Measurements from ENCODE around the gene KRT28.

KRT28 gene

GRCh38 chr17:40799859-40800258, at the start of gene KRT28:
Gene KRT28, minus strand, starts transcription at chr17:40799959. Its CDS starts 66 bp downstream, at chr17:40799893.
- DNase-seq (ENCODE audit: low read depth) = no peak

- no peak for DNase-seq (ENCODE audit: low read depth)
These were observed 49.0 kb upstream of the KRT28 start for GRCh38 chr17:40848583-40849235.

- no peak for DNase-seq (ENCODE audit: low read depth)
These were observed 46.9 kb upstream of the KRT28 start for GRCh38 chr17:40846515-40847144.

- no peak for DNase-seq (ENCODE audit: low read depth)
These were observed 44.9 kb upstream of the KRT28 start for GRCh38 chr17:40844671-40845107.

- DNase-seq (ENCODE audit: low read depth) = no peak
These were observed 43.5 kb upstream of the KRT28 start for GRCh38 chr17:40843242-40843641.

- no peak for DNase-seq (ENCODE audit: low read depth)
These were observed 41.5 kb upstream of the KRT28 start for GRCh38 chr17:40841246-40841645.

GRCh38 chr17:40839194-40839593, 39.4 kb upstream of the KRT28 start:
- no peak for DNase-seq (ENCODE audit: low read depth)

- DNase-seq (ENCODE audit: low read depth) = no peak
These were observed 36.3 kb upstream of the KRT28 start for GRCh38 chr17:40836020-40836419.

- no peak for DNase-seq (ENCODE audit: low read depth)
These were observed 34.1 kb upstream of the KRT28 start for GRCh38 chr17:40833882-40834281.

- no peak for DNase-seq (ENCODE audit: low read depth)
These were observed 33.1 kb upstream of the KRT28 start for GRCh38 chr17:40832840-40833239.

GRCh38 chr17:40830085-40830776, 30.5 kb upstream of the KRT28 start:
- no peak for DNase-seq (ENCODE audit: low read depth)

- no peak for DNase-seq (ENCODE audit: low read depth)
These were observed 28.8 kb upstream of the KRT28 start for GRCh38 chr17:40828454-40829044.

GRCh38 chr17:40827746-40828453, 28.1 kb upstream of the KRT28 start:
- DNase-seq (ENCODE audit: low read depth) = peak; percentile 54

GRCh38 chr17:40825599-40825998, 25.8 kb upstream of the KRT28 start:
- no peak for DNase-seq (ENCODE audit: low read depth)

GRCh38 chr17:40824015-40824832, 24.5 kb upstream of the KRT28 start:
- no peak for DNase-seq (ENCODE audit: low read depth)

- no peak for DNase-seq (ENCODE audit: low read depth)
These were observed 22.5 kb upstream of the KRT28 start, which contains the start of gene KRT10 for GRCh38 chr17:40822132-40822812. Gene KRT10, minus strand, starts transcription at chr17:40822614. Its CDS starts 29 bp downstream, at chr17:40822585.

- no peak for DNase-seq (ENCODE audit: low read depth)
These were observed 21.8 kb upstream of the KRT28 start for GRCh38 chr17:40821536-40821935.

GRCh38 chr17:40820228-40820838, 20.6 kb upstream of the KRT28 start:
- DNase-seq (ENCODE audit: low read depth) = no peak

- no peak for DNase-seq (ENCODE audit: low read depth)
These were observed 19.9 kb upstream of the KRT28 start for GRCh38 chr17:40819528-40820125.
